ENCODE results near the gene TEX29.

TEX29 gene

DNA sequence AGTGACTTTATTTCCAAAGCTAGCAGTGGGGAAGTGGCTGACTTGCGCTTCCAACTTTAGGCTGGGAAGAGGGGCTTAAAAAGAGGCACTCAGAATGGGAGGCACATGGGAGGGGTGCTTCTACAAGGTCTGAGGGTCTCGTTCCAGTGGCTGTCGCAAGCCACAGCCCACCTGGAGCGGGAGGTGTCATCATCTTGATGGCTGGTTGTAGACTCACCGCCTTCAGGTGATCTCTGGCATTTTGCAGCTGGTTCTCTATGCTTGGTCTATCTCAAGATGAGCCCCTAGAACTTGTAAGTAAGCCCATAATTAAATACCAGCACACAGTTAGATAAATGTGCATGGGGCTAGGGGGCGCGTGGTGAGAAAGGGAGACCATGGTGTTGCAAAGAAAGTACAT lies 9.2 kb downstream of the TEX29 start:
- no peak overlapping the region for H3K27ac ChIP-seq (ENCODE audit: low read length)
- H3K4me3 ChIP-seq (ENCODE audit: low read length), result no peak overlapping the region
- H3K9ac ChIP-seq (ENCODE audit: low read length), result no peak overlapping the region
- H3K36me3 ChIP-seq (replicated peaks; ENCODE audit: insufficient read depth, low read length), result no peaks in the 10 kb centered on the region
- H3F3A ChIP-seq (ENCODE audit: insufficient read depth, low read length), result no peaks in the 10 kb centered on the region
- no peak for DNase-seq
- H4K20me1 ChIP-seq (ENCODE audit: insufficient read depth, low read length), result no peaks in the 10 kb centered on the region
- no peak overlapping the region for H3K4me2 ChIP-seq (ENCODE audit: low read depth, low read length)
- no peak overlapping the region for H2AFZ ChIP-seq (ENCODE audit: low read length)
- no peaks in the 10 kb centered on the region for H3K27me3 ChIP-seq (replicated peaks; ENCODE audit: insufficient read depth, low read length)
- TF ChIP-seq EZH2 (optimal IDR thresholded peaks at IDR 0.05; ENCODE audit: low read depth, low read length) (no peak), CTCF (IDR thresholded peaks at IDR 0.05; ENCODE audit: low read length) (no peak), EZH2phosphoT487 (IDR thresholded peaks at IDR 0.05; ENCODE audit: low read length) (no peak)
- no peaks in the 10 kb centered on the region for H3K79me2 ChIP-seq (ENCODE audit: low read length)
- no peaks in the 10 kb centered on the region for H3K9me3 ChIP-seq (replicated peaks; ENCODE audit: insufficient read depth, low read length)
- no peaks in the 10 kb centered on the region for H3K4me1 ChIP-seq (ENCODE audit: low read length)
- H3K9me2 ChIP-seq (replicated peaks; ENCODE audit: insufficient read depth, low read length), result no peaks in the 10 kb centered on the region

- Histone ChIP-seq H3K27me3 (replicated peaks; ENCODE audit: insufficient read depth, low read length) (no peaks in the 10 kb centered on the region), H2AFZ (ENCODE audit: low read length) (no peak overlapping the region)
These were observed 9.7 kb downstream of the TEX29 start for GRCh38 chr13:111330066-111330610.

GRCh38 chr13:111335298-111335697 lies 14.9 kb downstream of the TEX29 start:
- Histone ChIP-seq H4K20me1 (ENCODE audit: insufficient read depth, low read length) (no peaks in the 10 kb centered on the region), H2AFZ (ENCODE audit: low read length) (no peak overlapping the region), H3K79me2 (ENCODE audit: low read length) (no peaks in the 10 kb centered on the region), H3K9me2 (replicated peaks; ENCODE audit: insufficient read depth, low read length) (no peaks in the 10 kb centered on the region), H3K4me2 (ENCODE audit: low read depth, low read length) (no peak overlapping the region), H3K9ac (ENCODE audit: low read length) (no peak overlapping the region), H3K4me1 (ENCODE audit: low read length) (no peaks in the 10 kb centered on the region), H3K27ac (ENCODE audit: low read length) (no peak overlapping the region), H3K36me3 (replicated peaks; ENCODE audit: insufficient read depth, low read length) (no peaks in the 10 kb centered on the region), H3K4me3 (ENCODE audit: low read length) (no peak overlapping the region), H3F3A (ENCODE audit: insufficient read depth, low read length) (no peaks in the 10 kb centered on the region), H3K9me3 (replicated peaks; ENCODE audit: insufficient read depth, low read length) (no peaks in the 10 kb centered on the region), H3K27me3 (replicated peaks; ENCODE audit: insufficient read depth, low read length) (no peaks in the 10 kb centered on the region)
- DNase-seq, result no peak
- TF ChIP-seq EZH2phosphoT487 (IDR thresholded peaks at IDR 0.05; ENCODE audit: low read length) (no peak), CTCF (IDR thresholded peaks at IDR 0.05; ENCODE audit: low read length) (no peak), EZH2 (optimal IDR thresholded peaks at IDR 0.05; ENCODE audit: low read depth, low read length) (no peak)

More at GRCh38 chr13:111330066-111330610, 9.7 kb downstream of the TEX29 start:
- Histone ChIP-seq H4K20me1 (ENCODE audit: insufficient read depth, low read length) (no peaks in the 10 kb centered on the region), H3K9me2 (replicated peaks; ENCODE audit: insufficient read depth, low read length) (no peaks in the 10 kb centered on the region), H3K4me3 (ENCODE audit: low read length) (no peak overlapping the region), H3F3A (ENCODE audit: insufficient read depth, low read length) (no peaks in the 10 kb centered on the region), H3K27ac (ENCODE audit: low read length) (no peak overlapping the region), H3K4me1 (ENCODE audit: low read length) (no peaks in the 10 kb centered on the region), H3K79me2 (ENCODE audit: low read length) (no peaks in the 10 kb centered on the region), H3K4me2 (ENCODE audit: low read depth, low read length) (no peak overlapping the region), H3K9ac (ENCODE audit: low read length) (no peak overlapping the region), H3K36me3 (replicated peaks; ENCODE audit: insufficient read depth, low read length) (no peaks in the 10 kb centered on the region), H3K9me3 (replicated peaks; ENCODE audit: insufficient read depth, low read length) (no peaks in the 10 kb centered on the region)
- DNase-seq, result no peak
- TF ChIP-seq EZH2phosphoT487 (IDR thresholded peaks at IDR 0.05; ENCODE audit: low read length) (no peak), CTCF (IDR thresholded peaks at IDR 0.05; ENCODE audit: low read length) (no peak), EZH2 (optimal IDR thresholded peaks at IDR 0.05; ENCODE audit: low read depth, low read length) (no peak)

Measured in MM.1S (cell line).